Liver (tissue), 3 donors: ENCODE results near the gene CYBA.

Source experiments
- GABPA ChIP-seq, 2 donors: IDR thresholded peaks in 1 of 2; conservative IDR thresholded peaks in 1 of 2; 2 replicates each; pipeline ENCODE4 v1.6.1; 2016; ENCODE audit warnings: antibody characterized with exemption in 2 of 2, mild to moderate bottlenecking in 1 of 2, moderate library complexity in 1 of 2
- RAD21 ChIP-seq, 2 donors: IDR thresholded peaks; 2 replicates each; pipeline ENCODE4 v1.6.1; 2016; ENCODE audit warnings: antibody characterized with exemption in 2 of 2, mild to moderate bottlenecking in 2 of 2
- YY1 ChIP-seq: IDR thresholded peaks from 2 replicates; pipeline ENCODE4 v1.6.1; 2016; ENCODE audit warnings: antibody characterized with exemption, mild to moderate bottlenecking
- TF ChIP-seq, protein P1 (sequence below): fragments of 150-350 bp; IDR thresholded peaks from 2 replicates; pipeline ENCODE4 v1.5.1; 2017; ENCODE audit warnings: improper control_type of control experiment, low read depth, low read length; ENCODE audit not compliant: missing input control
- TF ChIP-seq, protein P2 (sequence below): IDR thresholded peaks from 2 replicates; pipeline ENCODE4 v1.6.1; 2016; ENCODE audit warnings: antibody characterized with exemption
- donor health status: healthy.
- donor health status: healthy.

DNA sequence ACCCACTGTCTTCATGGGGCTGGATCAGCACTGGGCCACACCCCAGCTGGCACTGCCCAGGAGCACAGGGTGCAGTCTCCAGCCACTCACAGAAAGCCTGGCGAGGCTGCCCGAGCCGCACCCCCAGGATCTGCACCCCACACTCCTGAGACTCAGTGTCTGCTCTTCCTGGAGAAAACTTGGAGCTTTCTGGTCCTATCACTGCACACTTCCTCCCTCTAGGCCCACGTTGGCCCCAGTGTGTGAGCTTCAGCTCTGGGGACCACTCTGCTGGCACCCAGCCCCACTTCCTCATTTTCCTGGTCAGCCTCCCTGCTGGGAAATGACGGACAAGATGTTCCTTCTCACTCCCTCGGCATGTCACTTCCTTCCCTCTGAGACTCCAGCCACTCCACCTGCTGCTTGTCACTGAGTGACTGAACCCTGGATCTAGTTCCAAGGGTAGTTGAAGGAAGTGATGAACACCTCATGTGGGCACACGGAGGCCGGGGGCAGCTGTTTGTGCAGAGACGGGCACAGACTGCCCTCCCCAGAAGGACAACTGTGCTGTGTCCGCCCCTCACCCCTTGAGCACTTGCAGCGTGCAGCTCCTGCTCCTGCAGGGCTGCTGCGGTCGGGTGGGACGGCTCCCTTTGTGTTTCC is 51.6 kb downstream of the CYBA start:
- TF ChIP-seq, protein P1, sequence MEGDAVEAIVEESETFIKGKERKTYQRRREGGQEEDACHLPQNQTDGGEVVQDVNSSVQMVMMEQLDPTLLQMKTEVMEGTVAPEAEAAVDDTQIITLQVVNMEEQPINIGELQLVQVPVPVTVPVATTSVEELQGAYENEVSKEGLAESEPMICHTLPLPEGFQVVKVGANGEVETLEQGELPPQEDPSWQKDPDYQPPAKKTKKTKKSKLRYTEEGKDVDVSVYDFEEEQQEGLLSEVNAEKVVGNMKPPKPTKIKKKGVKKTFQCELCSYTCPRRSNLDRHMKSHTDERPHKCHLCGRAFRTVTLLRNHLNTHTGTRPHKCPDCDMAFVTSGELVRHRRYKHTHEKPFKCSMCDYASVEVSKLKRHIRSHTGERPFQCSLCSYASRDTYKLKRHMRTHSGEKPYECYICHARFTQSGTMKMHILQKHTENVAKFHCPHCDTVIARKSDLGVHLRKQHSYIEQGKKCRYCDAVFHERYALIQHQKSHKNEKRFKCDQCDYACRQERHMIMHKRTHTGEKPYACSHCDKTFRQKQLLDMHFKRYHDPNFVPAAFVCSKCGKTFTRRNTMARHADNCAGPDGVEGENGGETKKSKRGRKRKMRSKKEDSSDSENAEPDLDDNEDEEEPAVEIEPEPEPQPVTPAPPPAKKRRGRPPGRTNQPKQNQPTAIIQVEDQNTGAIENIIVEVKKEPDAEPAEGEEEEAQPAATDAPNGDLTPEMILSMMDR: no peak
- TF ChIP-seq GABPA (IDR thresholded peaks at IDR 0.05 in 1 of 2, conservative IDR thresholded peaks at IDR 0.05 in 1 of 2) (no peak), RAD21 (IDR thresholded peaks at IDR 0.05) (no peak), YY1 (no peak)
- TF ChIP-seq, protein P2, sequence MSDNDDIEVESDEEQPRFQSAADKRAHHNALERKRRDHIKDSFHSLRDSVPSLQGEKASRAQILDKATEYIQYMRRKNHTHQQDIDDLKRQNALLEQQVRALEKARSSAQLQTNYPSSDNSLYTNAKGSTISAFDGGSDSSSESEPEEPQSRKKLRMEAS: no peak
